Vagina (tissue), 2 donors: ENCODE measurements around the gene SNAP47. TPM values are rescaled to one million over a fixed set of nuclear protein-coding genes. Genes with fewer than 3 reads are reported as not detected.

Experiments used
- DNase-seq, 2 donors: peaks; one replicate each; pipeline ENCODE4 v3.0.0-alpha.2; 2017; ENCODE audit errors: extremely low spot score in 2 of 2
- H3K27ac ChIP-seq: fragments of 200-600 bp; sonication (generic); one replicate; pipeline ENCODE4 v1.5.1; 2019
- H3K27me3 ChIP-seq: fragments of 200-600 bp; sonication (generic); one replicate; pipeline ENCODE4 v1.5.1; 2019
- H3K36me3 ChIP-seq, 2 donors: fragments of 200-600 bp; sonication (generic); one replicate each; pipeline ENCODE4 v1.5.1; 2017 to 2019
- H3K4me1 ChIP-seq: fragments of 200-600 bp; sonication (generic); one replicate; pipeline ENCODE4 v1.5.1; 2019
- H3K4me3 ChIP-seq, 2 donors: fragments of 200-600 bp; sonication (generic); 1 replicate in 1 of 2; 2 replicates in 1 of 2; pipeline ENCODE4 v1.5.1; 2016 to 2019
- H3K9me3 ChIP-seq: fragments of 200-600 bp; sonication (generic); one replicate; pipeline ENCODE4 v1.5.1; 2019
- CTCF ChIP-seq, 3 experiments: fragments of 450-650 bp in 2 of 3; fragments of 200-600 bp in 1 of 3; sonication (generic) in 1 of 3; IDR thresholded peaks; one replicate each; pipeline ENCODE4 v1.5.1; 2017 to 2019; ENCODE audit warnings: antibody characterized with exemption in 3 of 3, mild to moderate bottlenecking in 2 of 3, moderate library complexity in 2 of 3
- POLR2A ChIP-seq, 2 donors: fragments of 450-650 bp; IDR thresholded peaks; one replicate each; pipeline ENCODE4 v1.6.1; 2017; ENCODE audit warnings: antibody characterized with exemption in 2 of 2, mild to moderate bottlenecking in 2 of 2, moderate library complexity in 2 of 2
- POLR2AphosphoS5 ChIP-seq, 2 donors: sonication (generic); formaldehyde crosslinking; IDR thresholded peaks; one replicate each; pipeline ENCODE4 v1.9.0; 2017; ENCODE audit warnings: antibody characterized with exemption in 2 of 2, mild to moderate bottlenecking in 2 of 2, low read depth in 1 of 2; ENCODE audit not compliant: insufficient read depth in 1 of 2
- intact Hi-C: fragments of 100-400 bp; cut with DNase I; formaldehyde crosslinking; loops from one replicate; pipeline ENCODE4 v1.15.1; 2023
- total RNA-seq: library from RNA; depleted of rRNA; stranded (reverse); fragments of >200 nt; gene quantifications from one replicate; pipeline ENCODE4 v1.2.3, GENCODE V29; 2016

SNAP47 gene
- total RNA-seq, 1 donor from 2014 or later: 28.7 TPM

- intact Hi-C loops: no loop called here
- Histone ChIP-seq H3K36me3 (peaks cover 0 to 8% of the 10 kb centered on the region in 2 donors), H3K27ac (no peak overlapping the region), H3K4me3 (no peak overlapping the region), H3K27me3 (no peaks in the 10 kb centered on the region), H3K4me1 (peaks cover 12% of the 10 kb centered on the region), H3K9me3 (no peaks in the 10 kb centered on the region)
- TF ChIP-seq CTCF (IDR thresholded peaks at IDR 0.05) (no peak), POLR2AphosphoS5 (IDR thresholded peaks at IDR 0.05; ENCODE audit: insufficient read depth in 1 of 2, low read depth in 1 of 2) (no peak), POLR2A (IDR thresholded peaks at IDR 0.05) (no peak)
- no peak for DNase-seq
These were observed 13.4 kb downstream of the SNAP47 start for GRCh38 chr1:227748496-227749182.

GRCh38 chr1:227749225-227749624 lies 14.0 kb downstream of the SNAP47 start:
- Histone ChIP-seq H3K36me3 (peaks cover 0 to 8% of the 10 kb centered on the region in 2 donors), H3K4me3 (no peak overlapping the region), H3K27ac (no peak overlapping the region), H3K4me1 (peaks cover 18% of the 10 kb centered on the region), H3K27me3 (no peaks in the 10 kb centered on the region), H3K9me3 (no peaks in the 10 kb centered on the region)
- intact Hi-C loops: no loop called here
- no peak for TF ChIP-seq POLR2A (IDR thresholded peaks at IDR 0.05)
- TF ChIP-seq POLR2AphosphoS5 (IDR thresholded peaks at IDR 0.05; ENCODE audit: insufficient read depth in 1 of 2, low read depth in 1 of 2): no peak
- no peak for TF ChIP-seq CTCF (IDR thresholded peaks at IDR 0.05)
- DNase-seq: no peak

- intact Hi-C loops: no loop called here
- H3K4me1 ChIP-seq: peaks cover 14% of the 10 kb centered on the region
These were observed 14.9 kb downstream of the SNAP47 start for GRCh38 chr1:227749916-227750710.

GRCh38 chr1:227753999-227754711 lies 18.9 kb downstream of the SNAP47 start:
- no peak for TF ChIP-seq CTCF (IDR thresholded peaks at IDR 0.05)
- no peak for TF ChIP-seq POLR2A (IDR thresholded peaks at IDR 0.05)
- no peak for TF ChIP-seq POLR2AphosphoS5 (IDR thresholded peaks at IDR 0.05; ENCODE audit: insufficient read depth in 1 of 2, low read depth in 1 of 2)
- Histone ChIP-seq H3K9me3 (no peaks in the 10 kb centered on the region), H3K27me3 (no peaks in the 10 kb centered on the region), H3K4me3 (no peak overlapping the region), H3K4me1 (peaks cover 19% of the 10 kb centered on the region), H3K36me3 (no peaks in the 10 kb centered on the region), H3K27ac (no peak overlapping the region)
- DNase-seq: no peak
- intact Hi-C loops: no loop called here

More at GRCh38 chr1:227749916-227750710, 14.9 kb downstream of the SNAP47 start:
- no peak overlapping the region for H3K4me3 ChIP-seq
- H3K27ac ChIP-seq: no peak overlapping the region
- TF ChIP-seq POLR2A (IDR thresholded peaks at IDR 0.05) (no peak), CTCF (IDR thresholded peaks at IDR 0.05) (no peak), POLR2AphosphoS5 (IDR thresholded peaks at IDR 0.05; ENCODE audit: insufficient read depth in 1 of 2, low read depth in 1 of 2) (no peak)
- H3K36me3 ChIP-seq: peaks cover 0 to 8% of the 10 kb centered on the region in 2 donors
- H3K9me3 ChIP-seq: no peaks in the 10 kb centered on the region
- no peaks in the 10 kb centered on the region for H3K27me3 ChIP-seq
- no peak for DNase-seq
